ENCODE measurements around the gene TMEM52B.

DNA sequence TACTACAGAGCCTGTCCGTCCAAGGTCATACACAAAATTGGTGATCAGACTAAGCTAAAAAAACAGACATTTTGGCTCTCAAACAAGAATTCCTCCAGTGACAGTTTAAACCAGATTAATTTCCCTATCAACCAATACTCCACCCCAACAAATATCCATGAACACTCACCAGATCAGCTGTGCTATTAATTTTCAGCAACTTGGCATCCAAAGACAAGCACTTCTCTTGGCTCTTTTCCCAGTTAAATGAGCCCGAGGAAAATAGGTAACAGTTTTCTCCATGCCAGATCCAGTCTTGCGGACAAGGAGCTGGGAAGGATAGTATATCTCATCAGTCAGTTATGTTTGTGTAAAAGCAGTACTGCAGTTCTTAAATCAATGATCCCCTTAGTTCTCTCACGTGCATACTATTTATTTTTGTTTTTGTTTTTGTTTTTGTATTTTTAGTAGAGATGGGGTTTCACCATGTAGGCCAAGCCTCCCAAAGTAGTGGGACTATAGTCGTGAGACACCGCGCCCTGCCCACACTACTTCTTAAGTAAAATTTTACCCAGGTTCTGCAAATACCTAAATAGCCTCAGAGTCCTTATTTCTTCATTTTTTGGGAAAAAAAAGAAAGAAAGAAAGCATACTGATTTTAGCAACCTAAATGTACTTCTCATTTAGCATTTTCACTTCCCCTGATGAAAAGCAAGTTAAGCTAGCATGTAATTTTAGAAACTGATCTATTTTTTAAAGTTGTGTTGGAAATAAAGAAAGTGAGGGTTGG, 18.0 kb upstream of the TMEM52B start:
- TF ChIP-seq POLR2A (IDR thresholded peaks at IDR 0.05), result no peak
- TF ChIP-seq, protein P1, sequence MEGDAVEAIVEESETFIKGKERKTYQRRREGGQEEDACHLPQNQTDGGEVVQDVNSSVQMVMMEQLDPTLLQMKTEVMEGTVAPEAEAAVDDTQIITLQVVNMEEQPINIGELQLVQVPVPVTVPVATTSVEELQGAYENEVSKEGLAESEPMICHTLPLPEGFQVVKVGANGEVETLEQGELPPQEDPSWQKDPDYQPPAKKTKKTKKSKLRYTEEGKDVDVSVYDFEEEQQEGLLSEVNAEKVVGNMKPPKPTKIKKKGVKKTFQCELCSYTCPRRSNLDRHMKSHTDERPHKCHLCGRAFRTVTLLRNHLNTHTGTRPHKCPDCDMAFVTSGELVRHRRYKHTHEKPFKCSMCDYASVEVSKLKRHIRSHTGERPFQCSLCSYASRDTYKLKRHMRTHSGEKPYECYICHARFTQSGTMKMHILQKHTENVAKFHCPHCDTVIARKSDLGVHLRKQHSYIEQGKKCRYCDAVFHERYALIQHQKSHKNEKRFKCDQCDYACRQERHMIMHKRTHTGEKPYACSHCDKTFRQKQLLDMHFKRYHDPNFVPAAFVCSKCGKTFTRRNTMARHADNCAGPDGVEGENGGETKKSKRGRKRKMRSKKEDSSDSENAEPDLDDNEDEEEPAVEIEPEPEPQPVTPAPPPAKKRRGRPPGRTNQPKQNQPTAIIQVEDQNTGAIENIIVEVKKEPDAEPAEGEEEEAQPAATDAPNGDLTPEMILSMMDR (IDR thresholded peaks at IDR 0.05), result no peak
